Endothelial cell of umbilical vein (primary cell): ENCODE measurements around the gene AMDHD2. TPM values are rescaled to one million over a fixed set of nuclear protein-coding genes. Genes with fewer than 3 reads are reported as not detected.

Source experiments
- BruUV-seq: library from RNA; stranded (reverse); fragments of 400-500 nt; replicated peaks from 2 replicates; lab custom pipeline; 2021; lab: Mats Ljungman, UMichigan
- CTCF ChIA-PET: fragments of 300-600, 350-600 bp; sonication (Branson Sonifier 250); formaldehyde crosslinking; loops from one replicate; lab custom pipeline; 2021; ENCODE audit warnings: antibody characterized with exemption, inconsistent platforms; lab: Charles Lee
- POLR2A ChIA-PET: fragments of 300-600, 350-600 bp; sonication (Branson Sonifier 250); formaldehyde crosslinking; loops from one replicate; lab custom pipeline; 2021; ENCODE audit warnings: antibody characterized with exemption, inconsistent platforms; lab: Charles Lee
- DNase-seq: peaks from one replicate; pipeline ENCODE4 v3.0.0-alpha.2; 2011; ENCODE audit warnings: low read depth, low spot score
- FAIRE-seq: peaks from 2 replicates; lab custom pipeline; 2011; peaks lifted over from hg19 to GRCh38; lab: Jason Lieb, UNC
- H2AFZ ChIP-seq: 2 replicates; pipeline ENCODE4 v1.6.0; 2012; ENCODE audit warnings: low read depth, low read length, control low read depth, inconsistent platforms
- H3K27ac ChIP-seq: 2 replicates; pipeline ENCODE4 v1.5.1; 2011; ENCODE audit warnings: low read depth, mild to moderate bottlenecking, control low read depth, low read length, moderate library complexity; ENCODE audit not compliant: insufficient read depth
- H3K27me3 ChIP-seq, 2 experiments: 2 replicates each; pipeline versions ENCODE4 v1.6.0 to v1.6.1; 2011; ENCODE audit warnings: low read length in 2 of 2, mixed read lengths in 1 of 2; ENCODE audit not compliant: control insufficient read depth in 2 of 2, insufficient read depth in 2 of 2
- H3K36me3 ChIP-seq, 2 experiments: 2 replicates in 1 of 2; 3 replicates in 1 of 2; pipeline ENCODE4 v1.5.1; 2011; ENCODE audit warnings: low read length in 2 of 2, mild to moderate bottlenecking in 1 of 2, moderate library complexity in 1 of 2; ENCODE audit not compliant: control insufficient read depth in 2 of 2, insufficient read depth in 2 of 2; ENCODE audit errors: extremely low read depth in 1 of 2
- H3K4me1 ChIP-seq: 3 replicates; pipeline ENCODE4 v1.5.1; 2011; ENCODE audit warnings: mild to moderate bottlenecking, low read length; ENCODE audit not compliant: control insufficient read depth, insufficient read depth; ENCODE audit errors: extremely low read depth
- H3K4me2 ChIP-seq: 2 replicates; pipeline ENCODE4 v1.6.1; 2011; ENCODE audit warnings: low read length, control low read depth, mixed read lengths; ENCODE audit not compliant: insufficient read depth
- H3K4me3 ChIP-seq, 3 experiments: fragments of 200-600 bp in 1 of 3; sonication (generic), shearing (Covaris generic) in 1 of 3; replicated peaks in 1 of 3; 2 replicates each; pipeline ENCODE4 v1.5.1; 2011 to 2016; ENCODE audit warnings: control low read depth in 3 of 3, low read length in 3 of 3, mild to moderate bottlenecking in 2 of 3, inconsistent platforms in 1 of 3, low read depth in 1 of 3, moderate library complexity in 1 of 3; ENCODE audit not compliant: insufficient read depth in 1 of 3
- H3K79me2 ChIP-seq: 2 replicates; pipeline ENCODE4 v1.6.0; 2012; ENCODE audit warnings: low read length, inconsistent platforms; ENCODE audit not compliant: control insufficient read depth, insufficient read depth
- H3K9ac ChIP-seq: replicated peaks from 2 replicates; pipeline ENCODE3; 2011; ENCODE audit warnings: low read length, control low read depth; ENCODE audit not compliant: insufficient read depth; ENCODE audit errors: extremely low read depth
- H3K9me1 ChIP-seq: replicated peaks from 3 replicates; pipeline ENCODE4 v1.6.0; 2011; ENCODE audit warnings: mild to moderate bottlenecking, low read length; ENCODE audit not compliant: control insufficient read depth, insufficient read depth; ENCODE audit errors: extremely low read depth
- H3K9me3 ChIP-seq: replicated peaks from 2 replicates; pipeline ENCODE4 v1.5.1; 2012; ENCODE audit warnings: low read length, inconsistent platforms; ENCODE audit not compliant: control insufficient read depth, insufficient read depth
- H4K20me1 ChIP-seq: replicated peaks from 2 replicates; pipeline ENCODE3; 2011; ENCODE audit warnings: mild to moderate bottlenecking, low read length; ENCODE audit not compliant: control insufficient read depth, insufficient read depth; ENCODE audit errors: extremely low read depth
- CTCF ChIP-seq, 2 donors: IDR thresholded peaks; 1 replicate in 1 of 2; 2 replicates in 1 of 2; pipeline ENCODE4 v1.5.1; 2011; ENCODE audit warnings: low read length in 2 of 2, mild to moderate bottlenecking in 2 of 2, moderate library complexity in 2 of 2, control low read depth in 1 of 2, inconsistent platforms in 1 of 2, low read depth in 1 of 2; ENCODE audit not compliant: insufficient read depth in 1 of 2; ENCODE audit errors: extremely low read depth in 1 of 2
- EZH2 ChIP-seq: IDR thresholded peaks from 2 replicates; pipeline ENCODE4 v1.6.1; 2012; ENCODE audit warnings: borderline replicate concordance, low read depth, mild to moderate bottlenecking, moderate library complexity, low read length, inconsistent platforms; ENCODE audit not compliant: severe bottlenecking
- FOS ChIP-seq: IDR thresholded peaks from 2 replicates; pipeline ENCODE4 v1.6.1; 2011; ENCODE audit warnings: mild to moderate bottlenecking, low read length, moderate library complexity, borderline replicate concordance; ENCODE audit not compliant: insufficient read depth
- GATA2 ChIP-seq: IDR thresholded peaks from 2 replicates; pipeline ENCODE4 v1.7.0; 2011; ENCODE audit warnings: low read depth, mild to moderate bottlenecking, moderate library complexity, mixed read lengths, low read length; ENCODE audit not compliant: insufficient read length, insufficient read depth
- JUN ChIP-seq: IDR thresholded peaks from 2 replicates; pipeline ENCODE4 v1.6.1; 2011; ENCODE audit warnings: borderline replicate concordance, low read depth; ENCODE audit not compliant: insufficient read length, insufficient read depth
- MAX ChIP-seq: IDR thresholded peaks from 2 replicates; pipeline ENCODE4 v1.6.1; 2011; ENCODE audit not compliant: insufficient read depth, insufficient read length
- MYC ChIP-seq: IDR thresholded peaks from one replicate; pipeline ENCODE4 v1.6.1; 2011; ENCODE audit warnings: mild to moderate bottlenecking, low read depth, low read length
- POLR2A ChIP-seq: IDR thresholded peaks from 2 replicates; pipeline ENCODE4 v1.6.1; 2012; ENCODE audit warnings: low read depth, mild to moderate bottlenecking, control low read depth, low read length
- POLR2AphosphoS5 ChIP-seq: IDR thresholded peaks from 2 replicates; pipeline ENCODE4 v1.6.1; 2012; ENCODE audit warnings: low read depth, mild to moderate bottlenecking, control low read depth, low read length, moderate library complexity; ENCODE audit not compliant: insufficient read depth
- dilution Hi-C: fragments of 300-500 bp; cut with MboI; formaldehyde crosslinking; loops from one replicate; pipeline ENCODE4 v1.15.0; 2019; ENCODE audit warnings: low sequenced_read_pairs; ENCODE audit not compliant: extremely low pct_ligation_motif_present
- intact Hi-C: fragments of 100-400 bp; cut with micrococcal nuclease; formaldehyde crosslinking; loops from one replicate; pipeline ENCODE4 v1.10.0; 2022
- polyA plus RNA-seq, 4 experiments: library from polyadenylated mRNA; depleted of rRNA in 3 of 4; stranded (reverse) in 3 of 4; unstranded in 1 of 4; fragments of >200 nt; gene quantifications; 2 replicates each; pipeline versions ENCODE4 v1.2.1 to v1.2.3, GENCODE V29; 2011 to 2012; ENCODE audit warnings: missing spikeins in 1 of 4
- total RNA-seq: library from RNA; stranded (reverse); gene quantifications from 2 replicates; pipeline ENCODE4 v1.2.3, GENCODE V29; 2021

Gene AMDHD2
- total and polyA plus RNA-seq, 2 donors (not counting 3 experiments of a cell fraction or from before 2014, with no cell fraction given): 39.4 to 59.5 TPM

- no peak overlapping the region for H3K4me3 ChIP-seq
- no peaks in the 10 kb centered on the region for H4K20me1 ChIP-seq
- dilution Hi-C loops (no loop called here), intact Hi-C loops (no loop called here)
- H3K79me2 ChIP-seq: peaks cover 6% of the 10 kb centered on the region
- H3K27ac ChIP-seq: no peak overlapping the region
- no peak for TF ChIP-seq MYC
- TF ChIP-seq FOS: no peak
- no peak for TF ChIP-seq MAX
- CTCF ChIA-PET: interaction anchor here (3.0 kb wide), 1 partner anchor 16 kb away, joined by 14 read pairs; no protein-coding TSS in a partner anchor
- no peaks in the 10 kb centered on the region for H3K36me3 ChIP-seq
- no peak overlapping the region for H2AFZ ChIP-seq
- H3K4me2 ChIP-seq: no peak overlapping the region
- POLR2A ChIA-PET: no interaction called here
- H3K9ac ChIP-seq: no peak overlapping the region
- BruUV-seq: no TSS peak
- no peaks in the 10 kb centered on the region for H3K9me3 ChIP-seq
- H3K27me3 ChIP-seq: no peaks in the 10 kb centered on the region
- FAIRE-seq (no peak), DNase-seq (no peak)
- H3K4me1 ChIP-seq: no peaks in the 10 kb centered on the region
- no peaks in the 10 kb centered on the region for H3K9me1 ChIP-seq
These were observed 35.2 kb upstream of the AMDHD2 start for GRCh38 chr16:2484898-2485508.

- no peak for FAIRE-seq
- H3K79me2 ChIP-seq: peaks cover 6% of the 10 kb centered on the region
- ChIA-PET CTCF (interaction anchor here (1.2 to 3.0 kb wide), 2 partner anchors 11 to 15 kb away, joined by 7 to 14 read pairs; partner anchors contain the start of gene TBC1D24), POLR2A (no interaction called here)
- H3K9ac ChIP-seq: no peak overlapping the region
- TF ChIP-seq MAX: no peak
- no peak for TF ChIP-seq POLR2A
- TF ChIP-seq EZH2: no peak
- TF ChIP-seq MYC: no peak
- no peak for TF ChIP-seq GATA2
- TF ChIP-seq FOS: no peak
- no peak for TF ChIP-seq JUN
- no peak for TF ChIP-seq CTCF (IDR thresholded peaks at IDR 0.05; ENCODE audit: extremely low read depth in 1 of 2, insufficient read depth in 1 of 2, low read depth in 1 of 2, low read length in 2 of 2)
- TF ChIP-seq POLR2AphosphoS5: no peak
- intact Hi-C loops: loop anchor here (1.0 kb wide), 1 partner anchor 26 kb away; no protein-coding TSS in a partner anchor
- H3K4me2 ChIP-seq: no peak overlapping the region
- H3K4me1 ChIP-seq: no peaks in the 10 kb centered on the region
- H3K9me3 ChIP-seq: no peaks in the 10 kb centered on the region
- H3K4me3 ChIP-seq: no peak overlapping the region
- no peak overlapping the region for H3K27ac ChIP-seq
- no peaks in the 10 kb centered on the region for H3K36me3 ChIP-seq
- dilution Hi-C loops: no loop called here
- no peaks in the 10 kb centered on the region for H3K27me3 ChIP-seq
- no TSS peak for BruUV-seq
- no peak for DNase-seq
- no peaks in the 10 kb centered on the region for H4K20me1 ChIP-seq
- H2AFZ ChIP-seq: no peak overlapping the region
- H3K9me1 ChIP-seq: no peaks in the 10 kb centered on the region
These were observed 34.2 kb upstream of the AMDHD2 start for GRCh38 chr16:2485811-2486507.
